HG03097 (cell line): ENCODE data around the gene TENM4.

Source experiments
- ATAC-seq: cut with Tn5 transposase; IDR thresholded peaks from one replicate; pipeline ENCODE4 v1.9.1; 2021; ENCODE audit not compliant: unreplicated experiment, low FRiP score

The TENM4 gene

DNA sequence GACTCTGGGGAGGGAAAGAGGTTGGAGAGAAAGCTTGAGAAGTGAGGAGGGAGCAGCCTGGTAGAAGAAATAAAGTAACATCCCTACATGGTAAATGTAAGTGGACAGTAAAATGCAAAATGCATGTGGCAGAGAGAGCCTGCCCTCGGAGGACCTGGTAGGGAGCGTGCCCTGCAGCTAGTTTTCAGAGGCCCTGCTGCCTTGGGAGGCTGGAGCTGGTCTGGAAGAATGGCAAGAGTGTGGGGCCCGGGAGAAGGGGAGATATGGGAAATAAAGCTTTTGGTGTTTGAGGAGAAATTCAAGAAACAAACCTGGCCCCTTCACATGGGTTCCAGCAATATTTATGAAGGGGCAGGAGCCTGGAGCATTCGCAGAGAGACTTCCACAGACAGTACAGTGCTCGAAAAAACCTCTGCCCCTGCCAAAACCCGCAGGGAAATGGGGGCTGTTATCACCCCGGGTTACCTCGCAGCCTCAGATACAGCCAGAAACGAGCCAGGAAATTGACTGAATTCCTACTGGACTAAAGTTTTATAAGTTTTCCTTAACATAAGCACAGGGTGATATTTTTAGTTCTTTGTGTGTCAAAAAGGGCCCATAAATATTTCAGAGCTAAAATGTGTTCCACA, 363.0 kb downstream of the TENM4 start:
- no peak for ATAC-seq

DNA sequence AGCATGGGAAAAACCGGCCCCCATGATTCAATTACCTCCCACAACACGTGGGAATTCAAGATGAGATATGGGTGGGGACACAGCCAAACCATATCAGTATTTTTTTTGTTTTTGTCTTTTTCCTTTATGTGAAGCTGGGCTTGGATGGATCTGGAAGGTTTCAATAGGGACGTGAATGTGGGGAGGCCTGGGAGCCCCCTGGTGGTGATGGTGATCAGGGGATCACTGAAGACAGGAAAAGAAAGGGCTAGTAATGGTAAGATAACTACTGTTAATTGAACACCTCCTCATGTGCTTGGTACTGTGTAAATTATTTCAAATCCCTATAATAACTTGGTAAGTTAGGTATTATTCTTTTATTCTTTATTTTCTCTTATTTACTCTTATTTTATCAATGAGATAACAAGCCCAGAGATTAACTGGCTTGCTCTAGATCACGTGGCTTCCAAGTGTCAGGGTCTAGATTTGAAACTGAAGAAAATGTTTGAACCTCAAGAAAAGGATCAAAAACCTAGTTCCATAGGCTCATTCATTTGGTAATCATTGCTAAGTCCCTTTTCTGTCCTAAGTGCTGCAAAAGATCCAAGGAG, 364.2 kb downstream of the TENM4 start:
- ATAC-seq: no peak

DNA sequence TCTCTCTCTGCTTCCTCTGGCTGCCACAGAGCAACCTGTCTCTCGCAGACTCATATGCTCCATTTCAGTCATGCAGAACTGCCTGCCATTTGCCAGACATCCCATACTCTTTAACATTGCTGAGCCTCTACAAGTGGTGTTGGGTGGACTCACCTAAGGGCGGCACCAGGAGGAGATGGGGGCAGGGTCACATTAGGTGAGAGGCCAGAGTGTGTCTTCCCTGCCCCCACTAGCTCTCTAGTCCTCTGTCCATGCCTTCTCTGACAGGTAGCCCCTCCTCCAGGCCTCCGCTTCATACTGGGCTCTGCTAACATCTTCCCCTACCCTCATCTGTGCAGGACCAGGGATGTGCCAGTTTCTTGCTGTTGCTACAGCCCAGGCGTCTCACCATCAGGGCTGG, 366.3 kb downstream of the TENM4 start:
- no peak for ATAC-seq

DNA sequence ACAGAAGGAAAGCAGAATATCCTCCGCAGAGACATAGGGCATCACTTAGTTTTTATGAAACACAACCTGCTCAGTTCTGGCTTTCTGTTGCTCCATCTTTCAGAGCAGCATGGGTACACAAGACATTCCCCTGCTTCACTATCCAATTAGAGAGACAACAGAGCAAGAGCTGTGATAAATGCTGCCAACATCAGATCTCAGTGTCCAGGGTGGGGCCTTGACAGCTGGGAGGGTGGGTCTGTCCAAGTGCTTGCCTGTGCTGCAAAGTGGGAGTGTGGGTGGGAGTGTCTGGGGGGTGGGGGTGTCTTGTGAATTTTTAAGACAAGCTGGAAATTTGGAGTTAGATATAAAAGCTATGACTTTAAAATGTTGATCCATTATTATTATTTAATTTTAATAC, 369.6 kb downstream of the TENM4 start:
- ATAC-seq: no peak

DNA sequence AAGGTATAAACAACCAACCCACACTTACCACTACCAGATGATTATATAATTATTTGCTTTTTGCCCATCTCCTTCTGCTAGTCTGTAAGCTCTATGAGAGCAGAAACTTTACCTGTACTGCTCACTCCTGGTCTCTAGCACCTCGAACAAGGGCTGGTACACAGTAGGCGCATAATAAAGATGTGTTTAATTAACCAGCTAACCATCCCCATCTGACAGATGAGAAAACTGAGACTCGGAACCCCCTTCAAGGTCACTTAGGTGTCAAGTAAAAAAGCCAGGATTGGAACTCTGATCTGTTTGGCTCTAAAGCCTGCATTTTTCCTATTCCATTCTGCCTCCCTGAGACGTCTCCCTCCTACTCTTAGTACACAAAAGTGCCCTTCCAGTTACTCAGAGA, 370.3 kb downstream of the TENM4 start:
- no peak for ATAC-seq

DNA sequence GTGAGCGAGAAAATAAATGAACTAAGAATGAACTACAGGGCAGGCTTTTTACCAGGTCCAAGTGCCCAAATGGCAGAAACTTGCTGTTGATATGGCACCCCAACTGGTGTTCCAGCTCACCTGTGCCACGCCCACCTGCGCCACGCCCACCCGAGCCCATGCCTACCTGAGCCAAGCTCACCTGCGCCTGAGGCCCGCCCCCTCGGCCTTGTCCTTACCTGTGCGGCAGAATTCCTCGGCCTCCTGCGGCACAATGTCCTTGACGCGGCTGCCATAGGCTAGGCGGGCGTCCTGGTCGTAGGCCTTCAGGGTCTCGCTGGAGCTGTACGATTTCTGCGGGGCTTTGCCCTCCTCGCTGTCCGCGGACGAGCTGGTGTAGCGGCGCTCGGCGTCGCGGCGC, 371.3 kb downstream of the TENM4 start:
- no peak for ATAC-seq

DNA sequence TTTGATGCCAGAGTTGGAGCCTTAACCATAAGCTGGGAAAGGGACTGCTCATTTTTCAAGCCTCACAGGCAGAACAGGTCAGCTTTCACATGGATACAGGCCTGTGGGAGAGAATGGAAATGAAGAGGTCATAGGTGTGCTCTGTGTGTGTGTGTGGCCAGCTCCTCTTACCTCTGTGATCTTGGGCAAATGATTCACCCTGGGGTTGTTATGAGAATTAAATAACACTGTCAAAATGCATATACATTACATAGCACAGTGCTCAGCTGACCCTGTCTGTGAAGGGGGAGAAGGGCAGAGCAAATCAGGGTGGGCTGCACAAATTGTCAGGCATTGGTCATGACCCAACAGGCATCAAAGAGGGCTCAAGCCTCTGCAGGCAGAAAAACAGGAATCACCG, 372.5 kb downstream of the TENM4 start:
- no peak for ATAC-seq

DNA sequence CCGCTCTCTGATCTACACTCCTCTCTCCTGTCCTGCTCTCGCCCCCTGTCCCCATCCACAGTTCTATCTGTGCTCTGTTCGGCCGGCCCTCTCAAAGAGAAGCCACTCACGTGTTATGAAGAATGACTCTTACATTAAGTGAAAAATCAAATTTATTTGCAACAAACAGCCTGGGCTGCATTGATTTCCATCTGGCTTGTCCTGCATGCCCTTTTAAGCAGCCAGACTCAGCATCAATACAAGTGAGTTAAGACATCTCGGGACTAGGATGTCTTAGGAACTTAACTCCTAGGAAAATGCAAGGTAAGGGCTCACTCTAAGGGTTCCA, 373.5 kb downstream of the TENM4 start:
- ATAC-seq: no peak

DNA sequence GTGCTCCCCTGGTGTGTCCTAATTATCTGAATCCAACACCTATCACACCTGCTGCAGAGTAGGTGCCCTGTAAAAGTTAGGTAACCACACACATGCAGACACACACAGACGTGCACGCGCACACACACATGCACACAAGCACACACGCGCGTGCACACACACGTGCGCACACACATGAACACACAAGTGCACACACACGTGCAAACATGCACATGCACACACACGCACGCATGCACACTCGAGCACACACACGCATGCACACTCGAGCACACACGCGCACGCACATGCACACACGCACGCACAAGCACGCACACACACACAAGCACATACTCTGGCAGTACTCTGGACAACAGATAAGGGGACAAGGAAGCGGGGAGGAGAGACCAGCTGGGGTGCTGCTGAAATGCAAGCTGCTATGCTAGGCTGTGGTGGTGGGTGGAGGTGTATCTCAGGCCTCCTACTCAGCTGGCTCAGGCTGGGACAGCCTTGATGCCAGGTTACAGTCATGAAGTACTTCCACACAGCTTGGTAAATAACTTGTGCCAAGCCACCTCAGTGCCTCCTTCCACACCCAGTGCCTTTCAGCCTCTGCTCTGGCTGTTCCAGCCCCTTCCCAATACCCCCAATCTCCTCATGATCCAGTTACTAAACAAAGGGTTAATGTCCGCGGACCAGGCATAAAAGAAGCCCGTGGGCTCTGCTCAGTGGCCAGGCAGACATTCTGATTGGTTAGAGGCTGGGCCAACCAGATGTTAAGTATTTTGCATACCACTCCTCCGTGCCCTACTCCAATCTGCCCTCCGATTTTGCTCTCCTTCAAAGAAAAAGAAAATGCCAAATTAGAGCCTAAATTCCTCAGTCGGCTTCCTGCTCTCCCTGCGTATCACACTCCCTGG, 374.1 kb downstream of the TENM4 start:
- ATAC-seq: no peak

DNA sequence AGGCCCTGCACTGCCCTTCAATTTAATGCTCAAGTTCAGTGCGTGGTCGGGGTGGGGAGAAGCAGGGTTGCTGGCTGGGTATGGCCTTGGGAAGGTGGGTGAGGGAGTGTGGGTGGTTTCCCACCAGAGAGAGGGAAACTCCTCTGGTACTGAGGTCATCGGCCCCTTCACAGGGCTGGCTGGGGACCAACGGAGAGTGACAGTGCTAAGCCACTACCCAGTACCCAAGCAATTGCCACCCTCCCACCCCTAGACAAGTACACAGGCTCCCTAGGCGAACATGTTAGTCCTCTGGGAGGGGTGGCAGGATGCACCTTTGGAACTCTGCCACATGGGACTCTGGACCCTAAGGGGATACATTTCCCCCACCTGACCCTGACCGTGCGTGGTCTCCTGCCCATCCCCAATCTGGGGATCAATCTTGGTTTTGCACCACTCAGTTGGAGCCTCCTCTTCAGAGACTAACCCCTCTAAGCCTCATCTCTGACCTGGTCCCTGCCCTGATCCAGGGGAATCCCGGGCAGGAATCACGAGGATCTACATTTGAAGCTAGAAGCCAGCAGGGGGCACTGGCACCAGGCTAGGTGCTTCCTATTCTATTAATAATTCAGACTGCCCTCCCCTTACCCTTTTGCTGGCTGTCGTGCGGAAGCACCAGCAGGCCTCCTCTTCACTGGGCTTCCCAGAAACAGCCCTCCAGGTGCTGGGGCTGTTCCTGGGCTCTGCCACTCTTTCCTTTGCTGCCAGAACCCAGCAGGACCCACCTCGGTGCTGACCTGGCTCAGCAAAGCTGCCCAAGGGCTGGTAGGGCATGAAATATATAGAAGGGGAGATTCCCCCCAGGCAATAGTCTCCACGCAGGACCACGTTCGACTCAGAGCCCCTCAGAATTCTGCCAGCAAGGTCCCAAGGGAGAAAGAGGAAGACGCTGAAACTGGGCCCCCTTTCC, 377.7 kb downstream of the TENM4 start:
- no peak for ATAC-seq

DNA sequence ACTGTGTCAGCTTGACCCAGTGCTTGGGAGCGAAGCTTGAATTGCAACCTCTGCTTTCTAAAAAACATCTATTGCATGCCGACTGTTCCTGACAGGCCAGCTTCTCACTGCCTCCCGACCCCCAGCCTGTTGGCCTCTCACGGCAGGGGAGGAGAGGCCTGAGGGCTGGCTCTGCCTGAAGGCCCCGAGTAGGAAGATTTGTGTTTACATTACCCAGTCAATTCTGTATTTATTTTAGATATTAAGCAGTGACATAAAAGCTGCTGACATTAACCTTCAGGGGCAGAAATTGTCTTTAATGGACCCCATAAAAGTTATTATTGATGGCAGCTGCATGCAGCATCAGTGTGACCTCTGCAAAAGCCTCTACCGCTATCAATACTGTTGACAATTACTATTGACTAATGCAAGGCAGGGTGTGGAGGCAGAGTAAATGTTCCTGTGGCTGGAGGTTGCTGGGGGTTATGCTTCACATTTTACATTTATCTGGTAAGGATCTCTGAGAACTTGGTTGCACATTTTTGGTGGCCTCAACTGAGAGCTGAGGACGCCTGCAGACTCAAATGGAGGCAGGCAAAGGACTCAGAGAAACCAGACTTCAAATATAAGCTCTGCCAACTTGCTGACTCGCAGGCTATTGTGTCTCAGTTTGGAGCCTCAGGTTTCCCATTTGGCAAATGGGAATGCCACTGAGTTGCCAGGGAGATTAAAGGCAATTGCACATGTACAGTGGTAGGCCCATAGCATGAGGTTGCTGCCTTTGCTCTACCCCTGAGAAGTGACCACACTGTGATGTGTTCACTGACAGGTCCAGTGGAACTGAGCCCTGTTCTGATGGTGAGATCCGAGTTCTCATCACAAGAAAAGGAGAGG, 380.5 kb downstream of the TENM4 start:
- ATAC-seq: no peak

DNA sequence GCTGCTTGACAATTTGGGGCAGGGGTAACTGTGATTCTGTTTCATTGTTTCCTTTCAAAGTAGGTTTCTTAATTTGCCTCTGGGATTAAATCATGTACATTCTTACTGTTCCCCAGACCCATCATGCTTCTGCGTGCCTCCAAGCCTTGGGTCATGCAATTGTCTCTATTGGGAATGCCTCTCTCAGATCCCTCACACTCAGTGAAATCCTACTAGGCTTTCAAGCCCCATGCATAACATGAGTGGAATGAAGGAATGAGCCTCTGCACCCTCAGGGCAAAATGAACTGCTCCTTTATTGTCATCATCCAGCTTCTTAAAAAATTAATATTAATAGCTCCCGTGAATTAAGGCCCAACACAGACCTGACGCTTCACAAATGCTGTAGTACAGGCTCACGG, 381.7 kb downstream of the TENM4 start:
- no peak for ATAC-seq

DNA sequence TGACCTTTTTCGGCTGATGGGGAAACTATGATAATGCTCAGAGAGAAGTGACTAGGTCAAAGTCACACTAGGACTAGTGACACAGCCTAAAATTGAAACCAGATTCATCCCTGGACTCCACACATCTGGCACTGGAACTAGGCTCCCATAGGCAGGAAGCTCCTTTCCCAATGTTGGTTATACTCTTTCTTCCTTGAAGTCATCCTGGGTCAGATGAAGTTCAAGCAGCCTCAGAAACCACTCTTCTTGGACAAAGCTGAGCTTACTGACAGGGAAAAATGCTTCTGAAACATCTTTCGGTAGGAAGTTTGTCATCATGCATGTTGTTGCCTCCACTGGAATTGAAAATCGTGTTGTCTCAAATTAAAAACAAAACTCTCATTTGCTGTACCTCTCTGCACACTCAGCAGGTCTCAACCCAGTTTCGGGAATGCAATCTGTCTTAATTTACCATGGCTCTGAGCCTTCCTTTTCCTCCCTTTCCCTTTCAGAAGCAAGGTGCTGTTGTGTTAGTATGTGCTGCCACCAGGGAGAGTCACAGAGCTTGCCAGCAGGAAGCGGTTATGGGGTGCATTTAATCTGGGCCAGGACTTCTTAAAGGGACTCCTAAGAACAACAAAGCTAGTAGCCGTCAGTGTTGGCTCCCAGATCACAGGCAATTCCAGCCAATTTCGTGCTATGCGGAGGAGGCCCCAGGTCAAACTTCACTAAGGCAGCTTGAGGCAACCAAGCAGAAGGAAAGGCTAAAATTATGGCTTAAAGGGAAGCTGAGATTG, 384.8 kb downstream of the TENM4 start:
- ATAC-seq: no peak

DNA sequence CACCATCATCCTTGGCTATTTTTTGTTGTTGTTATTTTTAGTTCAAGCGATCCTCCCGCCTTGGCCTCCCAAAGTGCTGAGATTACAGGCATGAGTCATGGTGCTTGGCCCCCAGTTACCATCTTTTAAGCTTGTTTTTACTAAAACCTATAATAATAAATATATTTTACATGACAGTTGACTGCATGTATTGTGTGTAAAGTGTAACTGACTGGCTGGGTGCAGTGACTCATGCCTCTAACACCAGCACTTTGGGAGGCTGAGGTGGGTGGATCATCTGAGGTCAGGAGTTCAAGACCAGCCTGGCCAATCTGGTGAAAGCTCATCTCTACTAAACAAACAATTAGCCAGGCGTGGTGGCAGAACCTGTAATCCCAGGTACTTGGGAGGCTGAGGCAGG, 386.2 kb downstream of the TENM4 start:
- no peak for ATAC-seq

DNA sequence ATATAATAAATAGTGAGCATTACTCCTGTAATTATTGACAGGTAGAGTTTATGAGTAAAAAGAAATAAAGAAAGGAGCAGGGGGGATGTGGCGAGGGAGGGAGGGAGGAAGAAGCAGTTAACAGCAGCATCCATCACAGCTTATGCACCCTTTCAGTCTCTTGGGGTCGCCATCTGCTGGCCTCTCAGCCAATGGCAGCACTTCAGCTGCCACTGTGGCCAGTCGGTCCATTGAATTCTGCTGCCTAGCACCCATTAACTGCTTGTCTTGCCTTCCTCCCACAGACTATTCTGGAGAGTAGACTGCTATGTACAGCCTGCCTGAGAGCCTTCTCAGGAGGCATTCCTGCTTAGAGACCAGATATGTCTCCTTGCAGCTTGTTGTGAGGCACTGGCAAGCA, 388.3 kb downstream of the TENM4 start:
- ATAC-seq: no peak

DNA sequence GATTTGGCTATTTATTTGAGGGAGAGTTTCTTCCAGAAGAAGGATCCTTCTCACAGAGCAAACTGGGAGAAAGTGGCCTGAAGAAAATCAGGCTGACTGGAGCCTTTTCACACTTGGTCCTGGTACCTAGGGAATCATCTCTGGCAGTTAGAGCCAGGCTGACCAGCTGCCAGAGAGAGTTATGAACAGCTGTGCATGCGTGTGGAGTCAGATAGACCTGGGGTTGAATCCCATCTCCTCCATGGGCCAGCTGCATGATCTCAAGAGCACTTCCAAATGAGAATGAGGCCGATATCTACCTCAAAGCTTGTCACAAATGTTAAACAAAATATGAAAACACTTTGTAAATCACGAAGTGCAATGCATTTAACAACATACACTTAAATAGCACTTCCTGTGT, 390.0 kb downstream of the TENM4 start:
- ATAC-seq: no peak

DNA sequence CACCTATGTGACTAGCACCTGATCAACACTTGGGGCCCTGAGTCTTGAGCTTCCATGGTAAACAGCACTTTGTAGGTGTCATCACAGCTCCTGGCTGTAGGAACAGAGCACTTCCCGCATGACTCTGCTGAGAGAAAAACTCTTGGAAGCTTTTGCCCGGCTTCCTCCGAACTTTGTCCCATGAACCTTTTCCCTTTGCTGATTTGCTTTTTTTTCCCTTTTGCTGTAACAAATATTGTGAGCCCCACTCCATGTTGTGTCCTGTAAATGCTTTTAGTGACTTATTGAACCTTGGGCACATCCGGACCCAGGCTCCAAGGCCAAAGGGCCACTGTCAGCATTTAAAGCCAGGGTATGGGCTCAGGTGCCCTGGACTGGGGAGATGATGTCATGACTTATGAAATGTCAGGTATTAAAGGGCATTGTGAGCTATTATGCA, 391.1 kb downstream of the TENM4 start:
- no peak for ATAC-seq

DNA sequence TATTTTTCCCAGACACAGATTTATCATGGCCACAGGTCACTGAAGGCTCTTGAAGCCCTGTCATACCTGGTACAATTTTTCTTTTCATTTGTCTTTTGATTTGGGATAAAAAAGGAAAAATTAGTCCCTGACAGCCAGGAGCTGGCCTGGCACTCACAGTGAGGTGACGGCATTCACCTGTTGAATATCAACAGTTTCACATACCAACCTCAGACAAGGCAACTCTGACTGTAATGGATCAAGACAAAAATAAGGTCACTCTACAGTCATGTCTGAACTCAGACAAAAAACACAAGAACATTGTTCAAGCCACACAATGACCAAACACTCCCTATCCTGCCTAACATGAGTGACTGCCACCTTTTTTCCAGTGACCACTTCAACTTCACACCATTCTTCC, 392.9 kb downstream of the TENM4 start:
- no peak for ATAC-seq

DNA sequence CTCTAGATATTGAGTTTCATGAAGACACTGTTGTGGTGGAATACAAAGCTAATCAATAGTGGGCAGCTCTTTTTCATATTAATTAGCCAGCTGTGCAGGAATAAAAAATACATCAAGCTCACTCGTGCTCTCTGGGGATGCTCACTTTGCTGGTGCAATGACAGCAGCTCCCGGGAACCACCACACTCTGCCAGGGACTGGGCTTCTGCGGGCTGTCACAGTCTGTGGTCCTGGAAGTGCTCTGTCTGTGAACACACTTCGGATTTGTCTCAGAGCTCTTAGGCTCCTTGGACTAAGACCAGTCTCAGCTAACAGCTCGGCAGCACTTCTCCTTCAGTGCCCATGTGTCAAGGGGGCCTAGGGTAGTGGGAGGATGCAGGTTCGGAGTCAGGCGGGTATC, 393.5 kb downstream of the TENM4 start:
- ATAC-seq: no peak
